Dedifferentiated amniotic fluid mesenchymal stem cell (primary cell): ENCODE data around the gene MYO5C.
A peak's percentile ranks its signal among the peaks of the same experiment; 100 is the strongest.
"Not testable (repeated sequence)": the region's sequence is repeated elsewhere in the genome, so short reads cannot be mapped to it uniquely, and the experiment has no call there.

Experiments used
- DNase-seq: peaks from one replicate; pipeline ENCODE4 v3.0.0-alpha.2; 2016; ENCODE audit errors: extremely low spot score

MYO5C gene

DNA sequence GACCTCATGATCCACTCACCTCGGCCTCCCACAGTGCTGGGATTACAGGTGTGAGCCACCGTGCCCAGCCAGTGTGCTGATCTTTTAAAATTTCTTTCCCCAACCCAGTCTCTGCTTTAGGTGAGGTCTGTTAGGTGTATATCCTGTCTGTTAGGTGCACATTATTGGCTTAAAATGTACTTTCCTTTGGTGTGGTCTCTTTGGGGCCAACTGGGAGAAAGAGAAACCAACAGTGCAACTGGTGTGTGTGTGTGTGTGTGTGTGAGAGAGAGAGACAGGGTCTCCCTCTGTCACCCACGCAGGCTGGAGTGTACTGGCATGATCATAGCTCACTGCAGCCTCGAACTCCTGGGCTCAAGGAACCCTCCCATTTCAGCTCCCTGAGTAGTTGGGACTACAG lies 54.1 kb downstream of the MYO5C start:
- DNase-seq = no peak

DNA sequence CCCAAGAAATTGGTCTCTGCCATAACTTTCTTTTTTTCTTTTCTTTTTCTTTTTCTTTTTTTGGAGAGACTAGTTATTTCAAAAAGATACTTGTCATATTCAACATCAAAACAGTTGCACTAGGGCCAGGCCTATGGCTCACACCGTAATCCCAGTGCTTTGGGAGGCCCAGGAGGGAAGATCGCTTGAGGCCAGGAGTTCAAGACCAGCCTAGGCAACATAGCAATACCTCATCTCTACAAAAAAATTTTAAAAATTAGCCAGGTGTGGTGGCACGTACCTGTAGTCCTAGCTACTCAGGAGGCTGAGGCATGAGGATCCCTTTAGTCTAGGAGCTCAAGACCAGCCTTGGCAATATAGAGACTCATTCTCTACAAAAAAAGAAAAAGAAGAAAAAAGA lies 55.4 kb downstream of the MYO5C start:
- no peak for DNase-seq

DNA sequence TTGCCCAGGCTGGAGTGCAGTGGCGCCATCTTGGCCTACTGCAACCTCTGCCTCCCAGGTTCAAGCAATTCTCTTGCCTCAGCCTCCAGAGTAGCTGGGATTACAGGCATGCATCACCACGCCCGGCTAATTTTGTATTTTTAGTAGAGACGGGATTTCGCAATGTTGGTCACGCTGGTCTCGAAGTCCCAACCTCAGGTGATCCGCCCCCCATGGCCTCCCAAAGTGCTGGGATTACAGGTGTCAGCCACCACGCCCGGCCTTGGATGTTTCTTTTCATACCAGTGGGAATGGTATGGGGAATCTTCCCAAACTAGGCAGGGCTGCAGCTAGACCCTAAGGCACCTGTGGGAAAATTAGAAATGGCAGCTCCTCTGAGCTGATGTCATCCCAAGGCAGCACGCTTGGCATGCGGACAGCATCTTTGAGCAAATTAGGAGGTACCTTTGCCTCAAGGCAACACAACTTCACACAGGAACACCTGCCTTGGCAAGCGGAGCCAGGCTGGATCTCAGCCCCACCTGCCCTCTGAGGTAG lies 56.5 kb downstream of the MYO5C start:
- DNase-seq = not testable (repeated sequence)

DNA sequence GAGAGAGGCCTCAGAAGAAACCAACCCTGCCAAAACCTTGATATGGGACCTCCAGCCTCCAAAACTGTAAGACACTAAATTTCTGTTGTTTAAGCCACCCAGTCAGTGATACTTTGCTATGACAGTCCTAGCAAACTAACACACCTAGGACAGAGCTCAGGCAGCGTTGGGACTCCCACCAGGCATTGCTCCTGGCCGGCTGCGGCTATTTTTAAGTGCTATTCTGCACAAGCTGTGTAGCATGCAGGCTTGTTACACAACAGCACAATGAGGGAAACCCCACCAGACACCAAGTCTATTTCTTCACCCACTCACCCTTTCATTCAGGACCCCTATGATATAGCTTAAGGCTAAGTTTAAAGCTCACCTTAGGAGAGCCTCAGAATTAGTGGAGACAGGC lies 57.5 kb downstream of the MYO5C start:
- DNase-seq = no peak

DNA sequence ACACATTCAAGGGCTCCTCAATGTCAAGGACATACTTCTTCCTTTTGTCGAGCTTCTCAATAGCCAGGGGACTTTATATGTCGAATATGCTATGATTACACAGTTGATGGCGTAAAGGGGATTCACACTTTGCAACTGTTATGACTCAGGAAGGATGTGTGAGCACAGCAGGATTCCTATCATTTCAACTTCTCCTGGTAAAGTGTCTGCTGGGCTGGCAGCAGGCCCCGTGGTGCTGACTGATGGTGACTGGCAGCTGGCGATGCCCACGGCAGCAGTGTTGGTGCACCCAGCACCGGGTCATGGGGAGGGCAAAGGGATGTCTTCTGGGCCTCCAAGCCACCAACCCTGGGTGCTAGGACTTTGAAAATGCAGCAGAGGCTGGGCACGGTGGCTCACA lies 59.6 kb downstream of the MYO5C start:
- no peak for DNase-seq

DNA sequence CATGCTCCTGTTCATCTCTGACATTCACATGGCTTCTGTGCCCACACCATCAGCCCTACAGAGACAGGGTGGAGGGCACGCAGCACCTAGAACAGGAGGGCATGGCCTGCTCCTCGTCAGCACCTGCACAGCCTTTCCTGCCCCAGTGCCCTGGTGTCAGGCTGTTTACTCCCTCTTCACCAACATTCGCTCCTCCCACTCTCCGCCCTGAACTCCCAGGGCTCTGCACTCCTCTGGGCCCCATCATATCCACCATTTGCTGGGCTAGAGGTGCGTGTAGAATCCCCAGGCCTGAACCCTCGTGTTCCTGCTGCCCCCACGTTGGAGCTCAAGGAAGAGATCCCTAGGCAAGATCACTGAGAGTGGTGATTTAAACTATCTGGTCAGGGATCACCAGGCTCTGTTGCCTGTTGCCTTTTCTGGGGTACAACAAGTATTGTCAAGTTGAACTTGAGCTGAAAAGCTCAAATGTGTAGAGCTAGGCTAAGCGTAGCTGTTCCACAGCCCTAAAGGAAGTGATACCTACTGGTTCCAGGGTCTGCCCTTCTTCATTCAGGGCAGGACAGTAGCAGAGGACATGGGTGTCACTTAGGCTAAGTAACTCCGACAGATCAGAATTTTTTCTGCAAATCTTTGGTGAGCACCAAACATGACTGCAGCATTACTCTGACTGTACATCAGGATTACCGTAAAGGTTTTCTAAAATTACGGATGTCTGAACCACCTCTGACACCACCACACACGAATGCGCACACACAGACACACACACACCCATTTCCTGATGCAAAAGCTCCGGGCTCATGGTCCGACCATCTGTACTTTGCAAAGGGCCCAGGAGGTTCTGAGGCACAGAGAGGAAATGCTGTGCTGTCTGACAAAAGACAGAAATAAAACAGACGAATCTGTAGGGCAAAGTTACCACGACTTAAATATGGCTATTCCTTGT lies 60.7 kb downstream of the MYO5C start:
- DNase-seq = no peak

DNA sequence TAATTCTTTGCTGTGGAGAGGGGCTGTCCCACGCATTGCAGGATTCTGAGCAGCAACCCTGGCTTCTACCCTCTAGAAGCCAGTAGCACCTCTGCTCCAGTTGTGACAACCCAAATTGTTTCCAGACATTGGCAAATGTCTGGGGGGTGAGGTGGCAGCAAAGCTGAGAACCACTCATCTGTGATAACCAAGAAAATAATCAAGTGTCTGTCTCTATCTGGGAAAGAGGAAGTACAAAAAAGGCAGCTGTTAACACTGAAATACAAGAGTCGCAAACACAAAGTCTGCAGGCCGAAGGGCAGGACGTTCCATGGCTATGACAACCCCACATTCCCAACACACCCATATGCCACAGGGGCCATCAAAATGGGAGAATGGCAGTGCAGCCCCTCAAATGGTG lies 62.2 kb downstream of the MYO5C start:
- no peak for DNase-seq

DNA sequence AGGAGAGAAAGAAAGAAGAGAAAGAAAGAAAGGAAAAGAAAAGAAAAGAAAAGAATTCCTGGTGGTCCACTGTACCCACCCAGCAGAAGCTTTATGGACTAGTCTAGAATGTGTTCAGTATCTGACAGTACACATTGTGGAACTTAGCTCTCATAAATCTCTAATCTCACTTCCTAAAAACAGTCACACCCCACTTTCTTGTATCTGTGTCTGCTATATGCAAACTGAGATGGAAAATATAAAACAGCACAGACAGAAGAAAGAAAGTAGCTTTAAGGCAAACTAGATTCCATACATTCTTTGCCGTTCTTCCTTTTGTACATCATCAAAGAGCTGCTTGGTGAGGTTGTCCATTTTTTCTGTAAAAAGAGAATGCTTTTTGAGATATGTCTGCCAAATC lies 63.3 kb downstream of the MYO5C start:
- no peak for DNase-seq

DNA sequence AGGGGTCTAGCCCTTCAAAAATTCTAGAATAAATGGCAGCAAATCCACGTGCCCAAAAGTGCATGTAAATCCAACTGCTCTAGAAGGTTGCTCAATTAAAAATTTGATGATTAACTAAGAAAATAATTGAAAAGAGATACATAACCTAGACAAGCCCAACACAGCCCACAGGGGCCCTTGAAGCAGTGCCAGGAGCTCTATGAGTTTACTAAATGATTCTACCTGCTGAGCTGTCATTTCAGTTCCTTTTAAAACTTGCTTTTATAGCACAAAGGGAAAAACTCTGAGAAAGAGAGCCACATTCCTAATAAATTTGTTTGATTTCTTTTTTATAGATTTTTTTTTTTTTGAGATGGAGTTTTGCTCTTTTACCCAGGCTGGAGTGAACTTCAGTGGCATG lies 65.5 kb downstream of the MYO5C start:
- no peak for DNase-seq

DNA sequence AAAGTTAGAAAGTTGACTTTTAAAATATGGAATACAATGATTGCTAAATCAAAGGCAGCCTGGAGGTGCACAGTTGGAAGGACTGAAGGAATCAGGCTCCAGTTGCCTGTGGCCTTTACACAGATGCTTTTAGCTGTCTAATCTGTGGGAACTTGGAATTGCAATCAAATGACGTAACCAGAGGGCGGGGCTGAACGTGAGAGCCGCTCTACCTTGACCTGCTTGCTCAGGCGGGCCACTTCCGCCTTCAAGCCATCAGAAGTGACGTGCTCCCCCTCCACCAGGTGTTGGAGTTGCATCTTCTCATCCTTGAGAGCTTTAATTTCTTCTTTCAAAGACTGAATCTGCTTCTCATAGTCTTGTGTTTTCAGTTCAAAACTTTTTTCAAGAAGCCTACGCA lies 66.7 kb downstream of the MYO5C start:
- no peak for DNase-seq

DNA sequence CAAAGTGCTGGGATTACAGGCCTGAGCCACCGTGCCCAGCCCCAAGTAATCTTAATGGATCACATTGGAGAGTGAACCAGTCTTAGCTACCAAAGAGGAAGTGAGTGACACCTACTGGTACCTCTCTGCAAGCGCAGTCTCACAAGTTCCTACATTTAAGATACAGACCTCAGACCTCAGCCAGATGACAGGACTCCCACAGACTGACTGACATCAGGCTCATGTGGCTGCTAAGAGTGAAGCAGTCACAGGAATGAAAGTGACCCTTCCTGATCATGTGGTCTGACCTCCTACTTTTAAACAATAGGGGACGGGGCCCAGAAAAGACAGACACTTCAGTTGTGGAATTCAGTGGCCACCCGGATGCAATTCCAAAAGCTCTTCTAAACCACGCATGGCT lies 68.1 kb downstream of the MYO5C start:
- DNase-seq = peak; percentile 91

DNA sequence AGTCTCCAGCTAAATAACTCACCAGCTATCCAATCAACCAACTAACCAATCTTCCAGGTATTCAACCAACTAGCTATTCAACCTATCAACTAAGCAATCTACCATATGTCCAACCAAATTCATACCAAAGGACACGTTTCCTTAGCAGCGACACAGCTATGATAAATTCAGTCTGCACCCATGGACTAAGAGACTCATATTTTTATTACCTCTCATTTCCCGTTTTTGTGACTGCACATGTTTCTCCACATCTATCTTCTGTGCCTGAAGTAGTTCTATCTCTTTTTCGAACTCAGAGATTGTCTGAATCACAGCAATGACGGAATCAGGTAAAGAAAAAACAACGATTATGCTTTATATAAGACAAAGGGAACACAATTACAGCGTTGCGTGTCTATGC lies 70.4 kb downstream of the MYO5C start:
- no peak for DNase-seq

DNA sequence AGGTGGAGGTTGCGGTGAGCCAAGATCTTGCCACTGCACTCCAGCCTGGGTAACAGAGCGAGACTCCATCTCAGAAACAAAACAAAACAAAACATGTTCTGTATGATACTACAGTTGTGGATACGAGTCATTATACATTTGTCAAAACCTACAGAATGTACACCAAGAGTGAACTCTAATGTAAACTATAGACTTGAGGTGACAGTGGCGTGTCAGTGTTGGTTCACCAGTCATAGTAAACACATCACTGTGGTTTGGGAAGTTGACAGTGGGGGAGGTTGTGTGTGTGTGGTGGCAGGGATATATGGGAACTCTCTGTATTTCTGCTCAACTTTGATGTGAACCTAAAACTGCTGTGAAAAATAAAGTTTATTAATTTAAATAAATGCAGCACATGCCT lies 71.4 kb downstream of the MYO5C start:
- no peak for DNase-seq

DNA sequence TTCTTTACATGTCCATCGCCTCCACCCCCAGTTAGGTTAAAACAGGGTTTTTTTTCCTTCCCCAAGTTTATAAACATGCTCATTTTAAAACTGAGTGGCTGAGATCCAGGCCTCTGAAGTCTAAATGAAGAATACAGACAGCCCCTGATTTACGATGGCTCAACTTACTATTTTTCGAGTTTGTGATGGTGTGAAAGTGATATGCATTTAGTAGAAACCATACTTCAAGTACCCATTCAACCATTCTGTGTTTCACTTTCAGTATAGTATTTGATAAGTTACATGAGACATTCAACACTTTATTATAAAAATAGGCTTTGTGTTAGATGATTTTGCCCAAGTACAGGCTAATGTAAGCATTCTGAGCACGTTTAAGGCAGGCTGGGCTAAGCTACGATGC lies 73.9 kb downstream of the MYO5C start:
- no peak for DNase-seq

DNA sequence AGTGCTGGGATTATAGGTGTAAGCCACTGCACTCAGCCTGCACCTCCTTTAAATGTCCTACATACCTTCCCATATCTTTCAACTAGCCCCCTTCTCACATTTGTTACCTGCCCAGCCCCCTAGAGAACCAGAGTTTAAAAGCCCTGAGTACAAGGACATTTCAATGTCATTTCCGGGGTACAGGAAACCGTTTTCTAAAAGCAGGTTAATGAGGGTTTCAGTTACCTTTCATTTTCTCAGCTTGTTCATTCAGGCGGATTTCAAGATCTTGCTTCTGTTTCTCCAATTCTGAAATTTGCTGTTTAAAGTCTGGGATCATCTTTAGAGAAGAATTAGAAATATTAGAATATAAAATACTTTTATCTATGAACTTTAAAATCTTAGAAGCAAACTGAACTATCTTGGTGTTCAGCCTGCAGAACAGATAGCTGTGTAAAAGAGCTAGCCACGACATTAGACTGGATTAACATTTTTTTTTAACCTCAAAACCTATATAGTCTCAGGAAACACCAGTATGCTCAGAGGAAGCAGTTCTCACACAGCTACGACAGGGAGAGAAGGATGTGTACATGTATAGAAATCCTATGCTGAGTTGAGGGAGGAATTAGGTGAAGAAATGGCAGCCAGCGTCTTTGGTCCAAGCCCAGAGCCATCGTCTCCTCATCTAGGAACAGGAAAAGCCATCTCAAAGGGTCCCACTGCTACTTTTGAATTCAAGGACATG lies 74.5 kb downstream of the MYO5C start:
- DNase-seq = no peak

DNA sequence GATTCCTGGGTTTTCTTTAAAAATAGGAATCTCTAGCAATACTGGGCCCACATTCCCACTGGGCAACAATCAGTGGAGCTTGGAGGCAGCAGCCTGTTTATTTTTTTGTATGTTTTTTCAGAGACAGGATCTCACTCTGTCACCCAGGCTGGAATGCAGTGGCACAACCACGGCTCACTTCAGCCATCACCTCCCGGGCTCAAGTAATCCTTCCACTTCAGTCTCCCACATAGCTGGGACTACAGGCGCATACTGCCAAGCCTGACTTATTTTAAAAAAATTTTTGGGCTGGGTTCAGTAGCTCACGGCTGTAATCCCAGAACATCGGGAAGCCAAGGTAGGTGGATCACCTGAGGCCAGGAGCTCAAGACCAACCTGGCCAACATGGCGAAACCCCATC lies 75.4 kb downstream of the MYO5C start:
- no peak for DNase-seq

DNA sequence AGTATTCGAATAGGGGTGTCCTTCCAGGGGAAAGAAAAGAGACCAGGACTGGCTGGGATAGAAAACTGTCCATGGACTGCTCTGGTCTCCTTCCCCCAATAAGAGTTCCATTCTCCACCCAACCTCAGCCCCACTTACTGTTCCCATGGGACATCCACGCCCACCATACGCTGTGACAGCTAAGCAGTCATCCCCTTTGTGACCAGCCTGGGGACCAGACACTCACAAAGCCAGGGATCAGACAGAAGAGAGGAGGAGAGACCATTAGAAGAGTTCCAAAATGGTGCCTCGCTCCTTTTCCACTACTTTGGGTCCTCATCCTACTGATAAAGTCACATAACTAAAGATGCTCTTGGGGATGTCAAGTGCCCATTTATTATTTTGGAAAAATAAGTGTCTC lies 76.8 kb downstream of the MYO5C start:
- no peak for DNase-seq

DNA sequence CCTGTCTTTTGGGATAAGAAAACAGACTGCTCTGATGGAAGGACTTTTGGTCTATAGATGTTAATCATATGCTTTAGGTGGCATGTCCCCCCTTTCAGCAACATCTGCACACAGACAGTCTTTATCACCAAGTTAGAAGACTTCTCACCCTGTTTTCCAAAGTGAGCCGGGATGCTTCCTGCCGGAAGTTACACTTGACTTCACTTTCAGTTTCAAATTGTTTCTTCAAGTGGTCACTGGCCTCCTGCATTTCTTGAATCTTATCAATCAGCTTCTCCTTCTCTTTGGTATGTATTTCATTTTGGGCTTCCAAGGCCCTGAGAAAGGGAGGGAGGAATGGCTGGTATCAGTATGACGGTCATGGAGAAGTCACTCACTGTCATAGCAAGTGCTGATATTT lies 77.2 kb downstream of the MYO5C start:
- DNase-seq = no peak

DNA sequence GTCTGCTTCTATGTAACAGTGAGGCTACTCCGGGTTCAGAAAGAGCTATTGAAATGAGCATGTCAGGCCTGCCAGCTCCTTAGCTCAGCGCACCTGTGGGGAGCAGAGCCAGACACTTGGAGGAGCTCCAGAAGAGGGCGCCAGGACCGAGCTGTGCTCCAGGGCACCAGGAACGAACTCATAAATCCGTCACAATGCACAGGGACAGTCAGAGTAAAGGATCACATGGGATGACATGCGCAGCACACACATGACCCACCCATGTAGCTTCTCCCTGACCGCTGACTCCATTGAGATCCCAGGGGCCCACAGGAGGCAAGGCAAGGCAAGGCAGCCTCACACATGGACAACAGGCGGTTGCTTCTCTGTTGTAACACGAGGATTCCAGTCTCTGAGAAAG lies 78.4 kb downstream of the MYO5C start:
- DNase-seq = no peak

DNA sequence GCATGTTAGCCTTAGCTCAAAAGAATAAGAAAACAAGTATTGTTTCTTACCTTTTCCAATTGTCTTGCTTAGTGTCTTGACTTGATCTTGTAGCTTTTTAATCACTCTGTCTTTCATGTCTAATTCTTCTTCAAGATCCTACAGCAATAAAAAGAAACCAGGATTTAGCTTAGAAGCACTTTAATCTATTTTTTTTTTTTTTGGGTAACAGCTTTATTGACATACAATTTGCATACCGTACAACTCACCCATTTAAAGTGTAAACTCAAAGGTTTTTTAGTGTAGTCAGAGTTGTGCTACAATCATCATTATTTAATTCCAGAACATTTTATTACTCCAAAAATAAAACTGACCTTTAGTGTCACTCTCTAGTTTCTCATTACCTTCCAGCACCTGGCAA lies 81.1 kb downstream of the MYO5C start:
- no peak for DNase-seq

DNA sequence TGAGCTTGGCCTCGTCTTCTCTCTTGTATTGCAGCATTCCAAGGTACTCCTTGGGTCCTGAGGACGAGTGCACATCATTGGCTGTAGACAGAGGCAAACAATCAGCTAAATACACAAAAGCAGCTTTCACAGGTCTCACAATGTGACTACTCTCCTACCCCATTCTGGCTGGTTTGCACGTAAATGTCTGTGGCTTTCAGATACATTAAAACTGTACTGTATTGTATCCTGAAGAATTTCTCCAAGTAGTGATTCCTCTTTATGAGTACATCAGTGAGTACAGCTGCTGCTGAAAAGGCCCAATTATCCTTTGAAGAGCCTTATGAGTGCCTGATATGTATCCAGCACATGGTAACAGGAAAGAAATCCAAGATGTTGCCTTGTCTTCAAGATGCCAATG lies 82.4 kb downstream of the MYO5C start:
- DNase-seq = no peak

DNA sequence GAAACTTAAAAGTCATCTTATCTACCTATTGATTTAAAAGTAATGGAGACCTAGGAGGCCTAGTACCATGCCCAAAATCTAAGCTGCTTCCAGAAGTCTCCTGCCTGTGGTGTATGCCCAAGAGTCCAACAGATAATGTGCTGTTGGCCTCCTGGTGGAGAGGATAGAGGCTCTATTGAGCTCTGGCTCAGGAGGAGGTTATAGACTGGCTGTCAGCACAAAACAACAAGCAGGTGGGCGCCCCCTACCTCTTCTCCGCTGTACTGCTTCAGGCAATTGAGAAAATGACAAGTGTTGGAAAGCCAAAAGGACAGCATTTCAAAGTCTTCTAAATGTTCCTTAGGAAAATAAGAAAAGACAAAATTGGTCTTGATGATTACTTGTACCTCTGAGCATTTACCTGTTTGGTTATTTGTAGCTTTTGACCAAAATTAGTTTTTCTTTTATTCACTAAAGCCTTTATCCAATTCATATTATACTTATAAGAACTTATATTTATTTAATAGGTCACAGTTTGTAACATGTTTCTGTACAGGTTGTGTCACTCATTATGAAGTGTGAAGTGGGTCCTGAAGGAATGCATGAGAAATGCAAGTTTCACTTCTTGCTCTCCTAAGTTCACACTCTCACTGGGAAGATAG lies 87.2 kb downstream of the MYO5C start:
- peak; percentile 17 for DNase-seq

DNA sequence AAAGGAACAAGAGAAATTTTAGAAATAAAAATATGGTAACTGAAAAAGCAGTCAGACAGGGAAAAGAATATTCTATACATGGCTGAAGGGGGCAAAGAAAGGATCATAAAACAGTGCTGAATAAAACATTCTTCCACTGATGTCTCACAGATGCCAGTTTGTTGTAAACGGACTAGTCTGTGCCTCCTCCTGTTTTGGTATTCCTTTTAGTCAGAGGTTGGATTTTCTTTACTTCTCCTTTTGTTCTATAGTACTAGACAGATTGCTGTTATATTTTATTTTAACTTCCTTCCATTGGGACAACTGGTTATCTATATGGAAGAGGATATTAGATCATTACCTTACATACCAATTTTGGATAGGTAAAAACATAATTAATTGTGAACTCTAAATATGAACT lies 88.4 kb downstream of the MYO5C start:
- no peak for DNase-seq
